GM18502 (cell line): ENCODE results near the gene BDH2.

Source experiments
- ATAC-seq: cut with Tn5 transposase; IDR thresholded peaks from one replicate; pipeline ENCODE4 v1.9.1; 2021; ENCODE audit warnings: mild to moderate bottlenecking; ENCODE audit not compliant: unreplicated experiment, poor library complexity

The BDH2 gene

GRCh38 chr4:103086551-103086950, 13.1 kb downstream of the BDH2 start:
- no peak for ATAC-seq

DNA sequence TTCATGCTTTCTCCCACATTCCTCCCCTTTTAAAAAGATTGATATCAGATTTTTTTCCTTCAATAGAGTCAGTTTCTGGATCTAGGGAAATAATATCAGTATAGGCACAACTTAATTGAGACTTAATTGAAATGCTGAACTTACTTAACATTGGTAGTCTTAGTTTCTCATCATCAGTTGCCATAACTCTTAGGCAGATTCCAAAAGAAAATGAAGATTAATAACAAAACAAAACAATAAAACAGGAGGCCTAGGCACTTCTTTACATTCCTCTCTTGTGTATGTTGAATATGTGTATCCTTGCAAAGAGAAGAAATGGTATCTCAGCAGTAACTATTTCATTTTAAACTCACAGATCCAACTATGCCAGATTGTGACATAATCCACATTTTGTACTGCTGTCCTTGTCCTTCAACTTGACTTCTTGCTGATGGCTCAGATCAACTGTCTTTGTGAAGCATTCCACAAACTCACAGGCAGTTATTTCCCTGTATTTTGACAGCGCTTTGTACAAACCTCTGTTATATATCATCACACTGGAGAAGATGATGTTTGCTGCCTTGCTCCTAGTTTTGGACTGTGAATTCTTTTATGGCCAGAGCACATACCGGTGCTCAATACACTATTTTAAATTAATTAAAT, 14.0 kb downstream of the BDH2 start:
- no peak for ATAC-seq

DNA sequence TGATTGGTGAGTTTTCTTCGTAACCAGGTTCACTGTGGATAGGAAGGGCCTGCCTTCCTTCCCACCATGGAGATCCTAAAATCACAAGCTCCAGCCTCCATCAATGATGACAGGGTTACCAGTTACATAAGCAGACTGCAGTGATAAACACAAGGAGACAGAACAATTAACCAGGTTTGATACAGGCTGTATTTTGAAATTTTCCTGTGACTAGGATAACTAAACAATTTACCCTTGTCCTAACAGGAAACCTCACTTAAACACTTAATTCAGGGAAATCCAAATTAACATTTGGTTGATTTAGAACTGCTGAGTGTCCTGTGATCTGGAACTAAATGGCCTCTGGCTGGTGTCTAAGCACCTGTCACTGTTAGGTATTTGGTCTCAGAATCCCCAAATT, 20.0 kb downstream of the BDH2 start:
- ATAC-seq: no peak

- ATAC-seq: peak; percentile 56
Observed at GRCh38 chr4:103076747-103077347, 22.8 kb downstream of the BDH2 start, which contains the start of gene SLC9B2. TSS of gene SLC9B2 (minus strand) at chr4:103076761. CDS start at chr4:103067550, 9,211 bp downstream.

- peak; percentile 54 for ATAC-seq
Observed at GRCh38 chr4:103075894-103076746, 23.5 kb downstream of the BDH2 start.

DNA sequence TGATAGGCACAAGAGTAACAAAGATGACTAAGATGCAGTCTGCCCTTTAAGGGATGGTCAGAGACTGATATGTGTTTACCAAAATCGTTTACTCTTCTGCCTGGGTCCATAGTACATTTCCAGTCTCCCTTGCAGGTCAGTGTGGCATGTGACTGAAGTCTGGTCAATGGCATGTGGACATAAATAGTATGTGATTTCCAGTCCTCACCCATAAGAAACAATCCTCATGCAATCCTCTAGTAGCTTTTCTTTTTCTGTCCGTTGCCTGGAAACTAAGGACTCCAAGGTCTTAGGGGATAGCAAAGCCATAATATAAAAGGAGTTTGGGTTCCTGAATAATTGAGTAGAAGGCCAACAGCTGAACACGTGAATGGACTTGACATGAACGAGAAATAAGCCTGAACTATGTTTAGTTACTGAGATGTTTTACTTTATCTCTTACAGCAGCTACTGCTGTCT, 24.2 kb downstream of the BDH2 start:
- ATAC-seq: peak; percentile 1

- ATAC-seq: peak; percentile 41
Observed at GRCh38 chr4:103074744-103075434, 24.7 kb downstream of the BDH2 start.

- no peak for ATAC-seq
Observed at GRCh38 chr4:103073792-103074438, 25.7 kb downstream of the BDH2 start.

- no peak for ATAC-seq
Observed at GRCh38 chr4:103067841-103068547, 31.6 kb downstream of the BDH2 start.

- ATAC-seq: no peak
Observed at GRCh38 chr4:103060453-103061148, 39.0 kb downstream of the BDH2 start.

DNA sequence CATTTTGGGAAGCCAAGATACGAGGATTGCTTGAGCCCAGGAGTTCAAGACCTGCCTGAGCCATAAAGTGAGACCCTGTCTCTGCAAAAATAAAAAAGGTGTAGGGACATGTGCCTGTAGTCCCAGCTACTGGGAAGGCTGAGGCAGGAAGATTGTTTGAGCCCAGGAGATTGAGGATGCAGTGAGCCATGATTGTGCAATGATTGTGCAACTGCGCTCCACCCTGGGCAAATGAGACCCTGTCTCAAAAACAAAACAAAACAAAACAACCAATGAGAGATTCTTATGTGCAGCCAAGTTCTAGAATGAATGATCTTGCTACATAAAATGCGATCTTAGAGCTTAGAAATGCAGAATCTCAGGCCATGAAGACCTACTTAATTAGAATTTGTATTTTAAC, 45.6 kb downstream of the BDH2 start:
- ATAC-seq: no peak

GRCh38 chr4:103052779-103053178, 46.9 kb downstream of the BDH2 start:
- ATAC-seq: no peak

GRCh38 chr4:103052145-103052544, 47.5 kb downstream of the BDH2 start:
- no peak for ATAC-seq

GRCh38 chr4:103050736-103051436, 48.7 kb downstream of the BDH2 start:
- peak; percentile 43 for ATAC-seq

GRCh38 chr4:103046416-103047290, 53.0 kb downstream of the BDH2 start:
- peak; percentile 98 for ATAC-seq

GRCh38 chr4:103044183-103044582, 55.5 kb downstream of the BDH2 start:
- ATAC-seq: no peak

DNA sequence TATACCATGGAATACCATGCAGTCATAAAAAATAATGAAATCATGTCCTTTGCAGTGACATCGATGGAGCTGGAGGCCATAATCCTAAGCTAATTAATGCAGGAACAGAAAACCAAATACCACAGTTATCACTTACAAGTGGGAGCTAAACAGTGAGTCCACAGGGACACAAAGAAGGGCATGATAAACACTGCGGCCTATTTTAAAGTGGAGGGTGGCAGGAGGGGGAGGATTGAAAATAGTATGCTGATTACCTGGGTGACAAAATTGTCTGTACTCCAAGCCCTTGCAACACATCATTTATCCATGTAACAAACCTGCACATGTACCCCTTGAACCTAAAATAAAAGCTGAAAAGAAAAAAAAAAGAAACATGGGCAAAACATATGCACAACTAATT, 63.5 kb downstream of the BDH2 start:
- no peak for ATAC-seq
